DND-41 (cell line): ENCODE data around the gene TOMM70.
A peak's percentile ranks its signal among the peaks of the same experiment; 100 is the strongest.

ENCODE experiments used
- ATAC-seq: fragments of 200-7000 bp; cut with Tn5 transposase; 3 replicates; pipeline ENCODE4 v1.9.1; 2021; ENCODE audit warnings: low read depth; ENCODE audit not compliant: insufficient read depth
- DNase-seq: peaks from one replicate; pipeline ENCODE4 v3.0.0-alpha.2; 2020
- H2AFZ ChIP-seq: 2 replicates; pipeline ENCODE4 v1.6.0; 2012; ENCODE audit warnings: low read depth, low read length
- H3K27ac ChIP-seq: 2 replicates; pipeline ENCODE4 v1.5.1; 2012; ENCODE audit warnings: low read length, inconsistent platforms
- H3K27me3 ChIP-seq: fragments of 200-600 bp; sonication (generic); 2 replicates; pipeline ENCODE4 v1.6.0; 2012; ENCODE audit warnings: low read length, mild to moderate bottlenecking, inconsistent platforms; ENCODE audit not compliant: insufficient read depth, poor library complexity
- H3K36me3 ChIP-seq: 2 replicates; pipeline ENCODE4 v1.5.1; 2012; ENCODE audit warnings: low read length, inconsistent platforms; ENCODE audit not compliant: insufficient read depth
- H3K4me1 ChIP-seq: 2 replicates; pipeline ENCODE4 v1.5.1; 2012; ENCODE audit warnings: mild to moderate bottlenecking, low read length; ENCODE audit not compliant: insufficient read depth
- H3K4me2 ChIP-seq: 2 replicates; pipeline ENCODE4 v1.6.0; 2012; ENCODE audit warnings: mild to moderate bottlenecking, moderate library complexity, low read length, inconsistent platforms; ENCODE audit not compliant: insufficient read depth
- H3K4me3 ChIP-seq, 2 experiments: fragments of 200-600 bp in 1 of 2; shearing (Covaris generic) in 1 of 2; 2 replicates each; pipeline ENCODE4 v1.5.1; 2012 to 2016; ENCODE audit warnings: inconsistent platforms in 2 of 2, low read length in 2 of 2, mild to moderate bottlenecking in 2 of 2, low read depth in 1 of 2, moderate library complexity in 1 of 2
- H3K79me2 ChIP-seq: 2 replicates; pipeline ENCODE4 v1.6.0; 2012; ENCODE audit warnings: low read length, inconsistent platforms; ENCODE audit not compliant: insufficient read depth
- H3K9ac ChIP-seq: 2 replicates; pipeline ENCODE4 v1.6.0; 2012; ENCODE audit warnings: low read depth, mild to moderate bottlenecking, inconsistent platforms, low read length, moderate library complexity
- H3K9me3 ChIP-seq: 2 replicates; pipeline ENCODE4 v1.5.1; 2012; ENCODE audit warnings: low read length, moderate library complexity, mild to moderate bottlenecking, inconsistent platforms; ENCODE audit not compliant: insufficient read depth, severe bottlenecking
- H4K20me1 ChIP-seq: 2 replicates; pipeline ENCODE4 v1.6.0; 2012; ENCODE audit warnings: low read length; ENCODE audit not compliant: insufficient read depth
- EZH2 ChIP-seq: IDR thresholded peaks from 3 replicates; pipeline ENCODE4 v1.6.1; 2012; ENCODE audit warnings: borderline replicate concordance, low read depth, mild to moderate bottlenecking, moderate library complexity, low read length, inconsistent platforms; ENCODE audit not compliant: severe bottlenecking
- TF ChIP-seq, protein P1 (sequence below): IDR thresholded peaks from 2 replicates; pipeline ENCODE4 v1.5.1; 2012; ENCODE audit warnings: borderline replicate concordance, low read length, moderate library complexity, mild to moderate bottlenecking; ENCODE audit not compliant: poor library complexity, severe bottlenecking; ENCODE audit errors: extremely low read depth

TOMM70 gene

DNA sequence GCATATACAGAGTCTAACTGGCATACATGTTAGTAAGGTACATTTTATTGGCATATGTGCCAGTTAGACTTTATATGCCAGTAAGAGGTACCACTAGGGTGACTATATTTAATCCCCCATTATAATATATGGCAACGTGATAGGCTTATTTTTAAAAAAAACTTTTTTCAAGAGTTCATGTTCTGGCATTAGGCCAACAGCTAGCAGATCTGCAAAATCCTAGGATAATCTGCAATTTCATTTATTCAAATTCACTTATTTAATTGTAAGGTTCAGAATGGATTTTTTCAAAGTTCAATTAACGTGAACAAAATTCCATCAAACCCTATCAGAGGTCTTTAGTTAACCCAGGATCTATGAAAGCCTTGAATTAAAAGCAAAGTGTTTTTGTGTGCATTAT lies 34.5 kb downstream of the TOMM70 start:
- no peak overlapping the region for H3K9ac ChIP-seq
- H3K79me2 ChIP-seq: no peaks in the 10 kb centered on the region
- H3K4me1 ChIP-seq: no peaks in the 10 kb centered on the region
- TF ChIP-seq, protein P1, sequence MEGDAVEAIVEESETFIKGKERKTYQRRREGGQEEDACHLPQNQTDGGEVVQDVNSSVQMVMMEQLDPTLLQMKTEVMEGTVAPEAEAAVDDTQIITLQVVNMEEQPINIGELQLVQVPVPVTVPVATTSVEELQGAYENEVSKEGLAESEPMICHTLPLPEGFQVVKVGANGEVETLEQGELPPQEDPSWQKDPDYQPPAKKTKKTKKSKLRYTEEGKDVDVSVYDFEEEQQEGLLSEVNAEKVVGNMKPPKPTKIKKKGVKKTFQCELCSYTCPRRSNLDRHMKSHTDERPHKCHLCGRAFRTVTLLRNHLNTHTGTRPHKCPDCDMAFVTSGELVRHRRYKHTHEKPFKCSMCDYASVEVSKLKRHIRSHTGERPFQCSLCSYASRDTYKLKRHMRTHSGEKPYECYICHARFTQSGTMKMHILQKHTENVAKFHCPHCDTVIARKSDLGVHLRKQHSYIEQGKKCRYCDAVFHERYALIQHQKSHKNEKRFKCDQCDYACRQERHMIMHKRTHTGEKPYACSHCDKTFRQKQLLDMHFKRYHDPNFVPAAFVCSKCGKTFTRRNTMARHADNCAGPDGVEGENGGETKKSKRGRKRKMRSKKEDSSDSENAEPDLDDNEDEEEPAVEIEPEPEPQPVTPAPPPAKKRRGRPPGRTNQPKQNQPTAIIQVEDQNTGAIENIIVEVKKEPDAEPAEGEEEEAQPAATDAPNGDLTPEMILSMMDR: no peak
- TF ChIP-seq EZH2: no peak
- H2AFZ ChIP-seq: no peak overlapping the region
- H4K20me1 ChIP-seq: no peaks in the 10 kb centered on the region
- peaks cover 3% of the 10 kb centered on the region for H3K9me3 ChIP-seq
- no peak overlapping the region for H3K27ac ChIP-seq
- H3K36me3 ChIP-seq: peaks cover 95% of the 10 kb centered on the region
- H3K4me2 ChIP-seq: no peak overlapping the region
- no peak overlapping the region for H3K4me3 ChIP-seq
- no peaks in the 10 kb centered on the region for H3K27me3 ChIP-seq
- DNase-seq: no peak
- no peak for ATAC-seq

DNA sequence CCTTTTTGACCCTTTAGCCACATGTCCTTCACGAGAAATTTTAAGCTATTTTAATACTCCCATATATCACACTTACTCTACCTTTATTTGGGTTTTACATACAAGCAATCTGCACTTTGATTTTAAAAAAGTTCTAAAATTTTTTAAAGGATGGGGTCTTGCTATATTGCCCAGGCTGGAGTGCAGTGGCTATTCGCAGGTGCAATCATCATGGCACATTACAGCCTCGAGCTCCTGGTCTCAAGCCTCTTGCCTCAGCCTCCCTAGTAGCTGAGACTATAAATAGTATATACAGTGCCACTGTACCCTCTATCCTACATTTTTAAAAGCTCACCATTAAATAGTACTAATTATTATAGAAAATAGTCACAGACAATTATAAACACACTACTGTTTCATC lies 36.5 kb downstream of the TOMM70 start:
- Histone ChIP-seq H3K36me3 (peaks cover 84% of the 10 kb centered on the region), H3K4me2 (no peak overlapping the region), H3K4me3 (no peak overlapping the region), H4K20me1 (no peaks in the 10 kb centered on the region), H3K9me3 (peaks cover 3% of the 10 kb centered on the region), H3K27me3 (no peaks in the 10 kb centered on the region), H3K79me2 (no peaks in the 10 kb centered on the region), H3K27ac (no peak overlapping the region), H2AFZ (no peak overlapping the region), H3K4me1 (no peaks in the 10 kb centered on the region), H3K9ac (no peak overlapping the region)
- ATAC-seq (no peak), DNase-seq (no peak)
- TF ChIP-seq EZH2: no peak
- TF ChIP-seq, protein P1: no peak

DNA sequence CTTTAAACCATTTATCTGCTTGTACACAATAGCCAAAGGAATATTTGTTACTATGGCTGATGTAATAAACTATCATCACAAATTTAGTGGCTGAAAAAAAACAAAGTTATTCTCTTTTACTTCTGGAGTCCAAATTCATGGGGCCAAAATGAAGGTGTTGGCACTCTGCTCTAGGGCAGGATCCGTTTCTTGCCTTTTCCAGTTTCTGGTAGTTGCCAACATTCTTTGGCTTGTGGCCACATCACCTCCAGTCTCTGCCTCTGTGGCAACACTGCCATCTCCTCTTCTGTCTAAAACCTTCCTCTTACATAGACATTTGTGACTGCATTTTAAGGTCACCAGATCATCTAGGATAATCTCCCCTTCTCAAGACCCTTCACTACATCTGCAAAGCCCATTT lies 39.0 kb downstream of the TOMM70 start:
- no peaks in the 10 kb centered on the region for H4K20me1 ChIP-seq
- H3K9ac ChIP-seq: no peak overlapping the region
- DNase-seq (no peak), ATAC-seq (no peak)
- H3K9me3 ChIP-seq: peaks cover 3% of the 10 kb centered on the region
- TF ChIP-seq, protein P1: no peak
- no peak for TF ChIP-seq EZH2
- H3K27ac ChIP-seq: no peak overlapping the region
- H3K36me3 ChIP-seq: peaks cover 66% of the 10 kb centered on the region
- no peaks in the 10 kb centered on the region for H3K79me2 ChIP-seq
- no peak overlapping the region for H3K4me2 ChIP-seq
- H3K4me1 ChIP-seq: no peaks in the 10 kb centered on the region
- H2AFZ ChIP-seq: no peak overlapping the region
- no peak overlapping the region for H3K4me3 ChIP-seq
- no peaks in the 10 kb centered on the region for H3K27me3 ChIP-seq

DNA sequence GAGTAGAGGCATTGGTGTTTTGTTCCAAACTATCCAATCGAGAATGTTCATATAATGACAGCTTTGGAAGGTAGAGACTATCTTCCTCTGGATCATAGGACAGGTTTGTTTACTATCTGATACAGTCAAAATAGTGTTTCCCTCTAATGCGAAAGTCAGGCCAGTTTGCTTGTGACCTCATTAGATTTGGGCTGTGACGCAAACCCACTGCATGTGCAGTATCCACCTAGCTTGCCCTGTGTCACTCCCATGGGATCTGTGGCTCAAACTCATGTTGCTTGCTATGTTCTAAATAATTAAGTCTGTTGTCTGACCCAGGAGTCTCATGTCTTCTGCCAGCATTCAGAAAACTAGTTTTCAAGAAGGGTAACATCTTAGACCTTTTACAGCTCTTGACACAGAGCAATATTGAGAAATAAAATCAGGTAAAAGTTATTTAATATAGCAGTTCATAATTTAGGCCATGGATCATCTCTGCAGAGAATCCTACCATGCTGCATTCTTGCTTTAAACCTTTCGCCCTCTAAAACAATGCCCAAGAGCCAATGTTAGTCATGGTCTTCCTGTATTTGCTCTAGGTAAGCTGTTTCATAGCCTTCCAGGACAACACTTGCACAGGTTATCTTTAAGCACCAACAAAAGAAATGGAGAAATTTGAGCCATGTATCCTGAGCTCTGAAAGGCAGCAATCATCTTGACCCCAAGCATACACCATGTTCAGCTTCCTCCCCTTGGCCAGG lies 40.0 kb downstream of the TOMM70 start:
- H3K4me3 ChIP-seq: no peak overlapping the region
- no peaks in the 10 kb centered on the region for H3K4me1 ChIP-seq
- H3K79me2 ChIP-seq: no peaks in the 10 kb centered on the region
- 0 out of 3 replicates have a peak, but pooled peaks have one; percentile 17 for ATAC-seq
- peaks cover 3% of the 10 kb centered on the region for H3K9me3 ChIP-seq
- no peak overlapping the region for H3K9ac ChIP-seq
- H2AFZ ChIP-seq: no peak overlapping the region
- TF ChIP-seq EZH2: no peak
- TF ChIP-seq, protein P1: no peak
- H3K27me3 ChIP-seq: no peaks in the 10 kb centered on the region
- no peaks in the 10 kb centered on the region for H4K20me1 ChIP-seq
- no peak for DNase-seq
- H3K27ac ChIP-seq: no peak overlapping the region
- H3K36me3 ChIP-seq: peaks cover 61% of the 10 kb centered on the region
- H3K4me2 ChIP-seq: no peak overlapping the region
